ENCODE data around the gene SCRT2. TPM values are rescaled to one million over a fixed set of nuclear protein-coding genes. Genes with fewer than 3 reads are reported as not detected.

Gene SCRT2
- total and polyA plus RNA-seq, 9 of the 15 experiments (the other 6 are each of a cell fraction or from before 2014, with no cell fraction given), result 0.04 to 0.75 (median 0.13) TPM; not detected in 2

DNA sequence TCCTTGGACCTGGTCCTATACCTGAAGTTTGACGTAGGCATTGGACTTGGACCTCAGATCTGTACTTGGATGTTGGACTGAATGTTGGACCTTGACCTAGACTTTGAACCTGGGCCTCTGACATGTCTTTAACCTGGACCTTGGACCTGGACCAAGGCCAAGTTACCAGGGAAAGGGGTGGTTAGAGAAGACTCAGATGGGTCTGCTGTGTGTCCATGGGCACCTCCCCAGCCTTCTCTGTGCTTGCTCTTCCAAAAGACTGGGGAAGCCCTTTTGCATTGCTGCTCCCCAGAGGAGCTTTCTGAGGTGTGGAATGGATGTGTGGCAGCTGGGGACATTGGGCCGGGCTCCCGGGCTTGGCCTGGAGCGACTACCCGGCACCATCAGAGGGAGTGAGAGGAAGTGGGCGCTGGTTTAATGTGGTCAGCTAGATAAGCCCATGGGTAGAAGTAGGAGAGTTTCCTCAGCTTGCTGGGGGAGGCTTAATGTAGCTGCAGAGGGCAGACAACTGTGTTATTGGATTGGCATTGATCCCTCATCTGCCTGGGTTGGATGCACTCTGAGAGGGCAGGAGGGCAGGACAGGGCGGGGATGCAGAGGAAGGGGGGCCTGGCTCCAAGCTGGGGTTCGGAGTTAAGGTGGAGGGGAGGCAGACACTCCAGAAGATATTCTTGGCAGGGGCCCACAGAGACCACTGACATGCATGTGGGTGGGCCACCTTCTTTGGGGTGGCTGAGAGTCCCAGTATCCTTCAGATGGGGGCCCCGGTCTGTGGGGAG, 4.2 kb downstream of the SCRT2 start (continued):
- TF ChIP-seq ZNF263 (CRISPR knock-in tag; IDR thresholded peaks at IDR 0.05; ENCODE audit: borderline replicate concordance), result no peak
- TF ChIP-seq, protein P1, sequence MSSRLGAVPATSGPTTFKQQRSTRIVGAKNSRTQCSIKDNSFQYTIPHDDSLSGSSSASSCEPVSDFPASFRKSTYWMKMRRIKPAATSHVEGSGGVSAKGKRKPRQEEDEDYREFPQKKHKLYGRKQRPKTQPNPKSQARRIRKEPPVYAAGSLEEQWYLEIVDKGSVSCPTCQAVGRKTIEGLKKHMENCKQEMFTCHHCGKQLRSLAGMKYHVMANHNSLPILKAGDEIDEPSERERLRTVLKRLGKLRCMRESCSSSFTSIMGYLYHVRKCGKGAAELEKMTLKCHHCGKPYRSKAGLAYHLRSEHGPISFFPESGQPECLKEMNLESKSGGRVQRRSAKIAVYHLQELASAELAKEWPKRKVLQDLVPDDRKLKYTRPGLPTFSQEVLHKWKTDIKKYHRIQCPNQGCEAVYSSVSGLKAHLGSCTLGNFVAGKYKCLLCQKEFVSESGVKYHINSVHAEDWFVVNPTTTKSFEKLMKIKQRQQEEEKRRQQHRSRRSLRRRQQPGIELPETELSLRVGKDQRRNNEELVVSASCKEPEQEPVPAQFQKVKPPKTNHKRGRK (tag; IDR thresholded peaks at IDR 0.05), result no peak
- TF ChIP-seq SRSF7 (optimal IDR thresholded peaks at IDR 0.05; ENCODE audit: low read depth, low read length), result no peak
- TF ChIP-seq, protein P2, sequence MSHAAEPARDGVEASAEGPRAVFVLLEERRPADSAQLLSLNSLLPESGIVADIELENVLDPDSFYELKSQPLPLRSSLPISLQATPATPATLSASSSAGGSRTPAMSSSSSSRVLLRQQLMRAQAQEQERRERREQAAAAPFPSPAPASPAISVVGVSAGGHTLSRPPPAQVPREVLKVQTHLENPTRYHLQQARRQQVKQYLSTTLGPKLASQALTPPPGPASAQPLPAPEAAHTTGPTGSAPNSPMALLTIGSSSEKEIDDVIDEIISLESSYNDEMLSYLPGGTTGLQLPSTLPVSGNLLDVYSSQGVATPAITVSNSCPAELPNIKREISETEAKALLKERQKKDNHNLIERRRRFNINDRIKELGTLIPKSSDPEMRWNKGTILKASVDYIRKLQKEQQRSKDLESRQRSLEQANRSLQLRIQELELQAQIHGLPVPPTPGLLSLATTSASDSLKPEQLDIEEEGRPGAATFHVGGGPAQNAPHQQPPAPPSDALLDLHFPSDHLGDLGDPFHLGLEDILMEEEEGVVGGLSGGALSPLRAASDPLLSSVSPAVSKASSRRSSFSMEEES (CRISPR knock-in tag; IDR thresholded peaks at IDR 0.05), result no peak
- TF ChIP-seq, protein P3, sequence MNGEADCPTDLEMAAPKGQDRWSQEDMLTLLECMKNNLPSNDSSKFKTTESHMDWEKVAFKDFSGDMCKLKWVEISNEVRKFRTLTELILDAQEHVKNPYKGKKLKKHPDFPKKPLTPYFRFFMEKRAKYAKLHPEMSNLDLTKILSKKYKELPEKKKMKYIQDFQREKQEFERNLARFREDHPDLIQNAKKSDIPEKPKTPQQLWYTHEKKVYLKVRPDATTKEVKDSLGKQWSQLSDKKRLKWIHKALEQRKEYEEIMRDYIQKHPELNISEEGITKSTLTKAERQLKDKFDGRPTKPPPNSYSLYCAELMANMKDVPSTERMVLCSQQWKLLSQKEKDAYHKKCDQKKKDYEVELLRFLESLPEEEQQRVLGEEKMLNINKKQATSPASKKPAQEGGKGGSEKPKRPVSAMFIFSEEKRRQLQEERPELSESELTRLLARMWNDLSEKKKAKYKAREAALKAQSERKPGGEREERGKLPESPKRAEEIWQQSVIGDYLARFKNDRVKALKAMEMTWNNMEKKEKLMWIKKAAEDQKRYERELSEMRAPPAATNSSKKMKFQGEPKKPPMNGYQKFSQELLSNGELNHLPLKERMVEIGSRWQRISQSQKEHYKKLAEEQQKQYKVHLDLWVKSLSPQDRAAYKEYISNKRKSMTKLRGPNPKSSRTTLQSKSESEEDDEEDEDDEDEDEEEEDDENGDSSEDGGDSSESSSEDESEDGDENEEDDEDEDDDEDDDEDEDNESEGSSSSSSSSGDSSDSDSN (IDR thresholded peaks at IDR 0.05; ENCODE audit: borderline replicate concordance in 1 of 2, low read depth in 2 of 2, low read length in 2 of 2), result no peak
- TF ChIP-seq CBX5 (IDR thresholded peaks at IDR 0.05; ENCODE audit: borderline replicate concordance, low read depth), result no peak
- no peak for TF ChIP-seq PTBP1 (IDR thresholded peaks at IDR 0.05; ENCODE audit: low read depth, low read length)
- TF ChIP-seq ZBTB17 (CRISPR knock-in tag; IDR thresholded peaks at IDR 0.05), result no peak
- peak; percentile 89 for TF ChIP-seq EP300 (IDR thresholded peaks at IDR 0.05; ENCODE audit: low read length)
- no peak for TF ChIP-seq BMI1 (IDR thresholded peaks at IDR 0.05; ENCODE audit: low read length)
- TF ChIP-seq ETV1 (tag; conservative IDR thresholded peaks at IDR 0.05; ENCODE audit: low read depth), result peak; percentile 88
- peak in 1 of 3 experiments; percentile 61 for TF ChIP-seq YY1 (IDR thresholded peaks at IDR 0.05; ENCODE audit: borderline replicate concordance in 1 of 3, control insufficient read depth in 1 of 3, extremely low read depth in 1 of 3, insufficient read depth in 3 of 3, insufficient read length in 1 of 3, insufficient replicate concordance in 2 of 3, low read depth in 1 of 3, low read length in 2 of 3)
- TF ChIP-seq, protein P4, sequence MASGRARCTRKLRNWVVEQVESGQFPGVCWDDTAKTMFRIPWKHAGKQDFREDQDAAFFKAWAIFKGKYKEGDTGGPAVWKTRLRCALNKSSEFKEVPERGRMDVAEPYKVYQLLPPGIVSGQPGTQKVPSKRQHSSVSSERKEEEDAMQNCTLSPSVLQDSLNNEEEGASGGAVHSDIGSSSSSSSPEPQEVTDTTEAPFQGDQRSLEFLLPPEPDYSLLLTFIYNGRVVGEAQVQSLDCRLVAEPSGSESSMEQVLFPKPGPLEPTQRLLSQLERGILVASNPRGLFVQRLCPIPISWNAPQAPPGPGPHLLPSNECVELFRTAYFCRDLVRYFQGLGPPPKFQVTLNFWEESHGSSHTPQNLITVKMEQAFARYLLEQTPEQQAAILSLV (tag; IDR thresholded peaks at IDR 0.05), result no peak
- no peak for TF ChIP-seq ZNF124 (CRISPR knock-in tag; IDR thresholded peaks at IDR 0.05)
- TF ChIP-seq HDAC1 (IDR thresholded peaks at IDR 0.05), result peak in 1 of 2 experiments; percentile 45; a peak in 1 of 4 replicates
- TF ChIP-seq SMAD2 (IDR thresholded peaks at IDR 0.05; ENCODE audit: low read depth, low read length), result no peak
- no peak for TF ChIP-seq NCOA4 (IDR thresholded peaks at IDR 0.05; ENCODE audit: partially characterized antibody)
- TF ChIP-seq KDM1A (IDR thresholded peaks at IDR 0.05), result peak in 1 of 2 experiments; percentile 48; a peak in 2 of 4 replicates
- no peak for TF ChIP-seq ELF2 (CRISPR knock-in tag; IDR thresholded peaks at IDR 0.05)
- no peak for TF ChIP-seq CEBPB (tag; IDR thresholded peaks at IDR 0.05)
- TF ChIP-seq HNRNPL (IDR thresholded peaks at IDR 0.05; ENCODE audit: low read depth, low read length), result no peak
- no peak for TF ChIP-seq MCM7 (IDR thresholded peaks at IDR 0.05)

Measured in K562 (cell line).